ENCODE measurements around the gene KLHL26.

Gene KLHL26

DNA sequence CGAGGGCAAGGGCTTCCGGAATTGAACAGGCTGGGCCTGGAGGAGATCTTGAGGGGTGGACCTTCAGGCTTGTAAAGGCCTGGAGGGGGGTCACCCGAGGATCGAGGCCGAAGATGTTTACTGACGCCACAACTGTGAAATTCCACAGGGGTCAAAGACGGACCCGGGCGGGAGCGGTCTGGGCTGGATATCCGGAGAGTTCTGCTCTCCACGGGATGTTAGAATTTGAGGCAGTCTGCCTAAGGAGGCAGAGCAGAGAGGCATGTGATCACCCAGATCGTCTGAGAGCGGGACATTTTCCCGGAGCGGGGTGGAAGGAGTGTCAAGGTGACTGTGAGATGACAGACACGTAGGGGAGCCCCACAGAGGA, 13.2 kb downstream of the KLHL26 start:
- H3K79me2 ChIP-seq (ENCODE audit: insufficient read depth, low read length) = no peaks in the 10 kb centered on the region
- no peak overlapping the region for H2AFZ ChIP-seq (ENCODE audit: low read depth, low read length, severe bottlenecking)

DNA sequence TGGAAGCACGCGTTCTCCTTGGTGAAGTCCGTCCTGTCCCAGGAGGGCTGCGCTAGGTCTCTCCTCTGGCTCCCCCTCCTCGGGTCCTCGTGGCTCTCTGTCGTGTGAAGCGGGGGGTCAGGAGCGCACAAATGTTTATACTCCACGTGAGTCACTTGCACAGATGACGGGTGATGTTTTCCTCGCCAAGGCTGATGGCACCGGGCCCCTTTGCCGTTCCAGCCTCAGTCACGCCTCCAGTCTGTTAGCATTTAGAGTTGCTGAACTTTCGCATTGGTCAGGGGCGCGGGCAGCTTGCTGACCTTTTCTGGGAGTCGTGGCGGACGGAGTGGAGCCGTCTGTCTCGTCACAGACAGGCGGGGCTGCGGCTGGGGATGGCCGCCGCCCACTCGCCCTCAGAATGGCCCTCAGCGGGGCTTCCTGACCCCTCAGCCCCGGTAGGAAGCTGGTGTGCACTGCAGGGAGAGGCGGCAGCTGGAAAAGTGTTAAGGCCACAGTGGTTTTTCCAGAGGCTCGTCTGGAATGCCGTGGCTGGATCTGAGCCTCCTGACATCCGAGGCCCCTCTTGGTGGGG, 13.7 kb downstream of the KLHL26 start:
- TF ChIP-seq, protein P1, sequence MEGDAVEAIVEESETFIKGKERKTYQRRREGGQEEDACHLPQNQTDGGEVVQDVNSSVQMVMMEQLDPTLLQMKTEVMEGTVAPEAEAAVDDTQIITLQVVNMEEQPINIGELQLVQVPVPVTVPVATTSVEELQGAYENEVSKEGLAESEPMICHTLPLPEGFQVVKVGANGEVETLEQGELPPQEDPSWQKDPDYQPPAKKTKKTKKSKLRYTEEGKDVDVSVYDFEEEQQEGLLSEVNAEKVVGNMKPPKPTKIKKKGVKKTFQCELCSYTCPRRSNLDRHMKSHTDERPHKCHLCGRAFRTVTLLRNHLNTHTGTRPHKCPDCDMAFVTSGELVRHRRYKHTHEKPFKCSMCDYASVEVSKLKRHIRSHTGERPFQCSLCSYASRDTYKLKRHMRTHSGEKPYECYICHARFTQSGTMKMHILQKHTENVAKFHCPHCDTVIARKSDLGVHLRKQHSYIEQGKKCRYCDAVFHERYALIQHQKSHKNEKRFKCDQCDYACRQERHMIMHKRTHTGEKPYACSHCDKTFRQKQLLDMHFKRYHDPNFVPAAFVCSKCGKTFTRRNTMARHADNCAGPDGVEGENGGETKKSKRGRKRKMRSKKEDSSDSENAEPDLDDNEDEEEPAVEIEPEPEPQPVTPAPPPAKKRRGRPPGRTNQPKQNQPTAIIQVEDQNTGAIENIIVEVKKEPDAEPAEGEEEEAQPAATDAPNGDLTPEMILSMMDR (IDR thresholded peaks at IDR 0.05; ENCODE audit: insufficient read depth, low read length, poor library complexity, severe bottlenecking) = no peak
- no peak for TF ChIP-seq EZH2phosphoT487 (conservative IDR thresholded peaks at IDR 0.05; ENCODE audit: low read length)
- no peak overlapping the region for H2AFZ ChIP-seq (ENCODE audit: low read depth, low read length, severe bottlenecking)
- no peaks in the 10 kb centered on the region for H3K36me3 ChIP-seq (ENCODE audit: low read length)
- no peaks in the 10 kb centered on the region for H3K9me2 ChIP-seq (replicated peaks; ENCODE audit: insufficient read depth, low read length)
- H3K9ac ChIP-seq (ENCODE audit: low read length) = no peak overlapping the region
- no peaks in the 10 kb centered on the region for H4K20me1 ChIP-seq (ENCODE audit: low read depth, low read length)
- H3K79me2 ChIP-seq (ENCODE audit: insufficient read depth, low read length) = no peaks in the 10 kb centered on the region
- no peaks in the 10 kb centered on the region for H3K9me3 ChIP-seq (ENCODE audit: insufficient read depth, low read length)
- no peak overlapping the region for H3K4me3 ChIP-seq (ENCODE audit: insufficient read depth, low read length, poor library complexity, severe bottlenecking)
- H3K27me3 ChIP-seq (ENCODE audit: low read length) = no peaks in the 10 kb centered on the region; the same call in 1 of the 2 replicates
- H3F3A ChIP-seq (ENCODE audit: insufficient read depth) = no peaks in the 10 kb centered on the region
- H3K27ac ChIP-seq (ENCODE audit: low read depth, low read length) = no peak overlapping the region
- no peak overlapping the region for H3K4me2 ChIP-seq (ENCODE audit: low read depth, low read length, poor library complexity, severe bottlenecking)

More for the DNA sequence above, 13.2 kb downstream of the KLHL26 start:
- Histone ChIP-seq H3K4me3 (ENCODE audit: insufficient read depth, low read length, poor library complexity, severe bottlenecking) (no peak overlapping the region), H4K20me1 (ENCODE audit: low read depth, low read length) (no peaks in the 10 kb centered on the region), H3K9ac (ENCODE audit: low read length) (no peak overlapping the region), H3K9me3 (ENCODE audit: insufficient read depth, low read length) (no peaks in the 10 kb centered on the region), H3F3A (ENCODE audit: insufficient read depth) (no peaks in the 10 kb centered on the region), H3K27me3 (ENCODE audit: low read length) (no peaks in the 10 kb centered on the region; the same call in 1 of the 2 replicates), H3K36me3 (ENCODE audit: low read length) (no peaks in the 10 kb centered on the region), H3K9me2 (replicated peaks; ENCODE audit: insufficient read depth, low read length) (no peaks in the 10 kb centered on the region), H3K27ac (ENCODE audit: low read depth, low read length) (no peak overlapping the region), H3K4me2 (ENCODE audit: low read depth, low read length, poor library complexity, severe bottlenecking) (no peak overlapping the region)
- no peak for TF ChIP-seq EZH2phosphoT487 (conservative IDR thresholded peaks at IDR 0.05; ENCODE audit: low read length)
- TF ChIP-seq, protein P1 (IDR thresholded peaks at IDR 0.05; ENCODE audit: insufficient read depth, low read length, poor library complexity, severe bottlenecking) = no peak

DNA sequence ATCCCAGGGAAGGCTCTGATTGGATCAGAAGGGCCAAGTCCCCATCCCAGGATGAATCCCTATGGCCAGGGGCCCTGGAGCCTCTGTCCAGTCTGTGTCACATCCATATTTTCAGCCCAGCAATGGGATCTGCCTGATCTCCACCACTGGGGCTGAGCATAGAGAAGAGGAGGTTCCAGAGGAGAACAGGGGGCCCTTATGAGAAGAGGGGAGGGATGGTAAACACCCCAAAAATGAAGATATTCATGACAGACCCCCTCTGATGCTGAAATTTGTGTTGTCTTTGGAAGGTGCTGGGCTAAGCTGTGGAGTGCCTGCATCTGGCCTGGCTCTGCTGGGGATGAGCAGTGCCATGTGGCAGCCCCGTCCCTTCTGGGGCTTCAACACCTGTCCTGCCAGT, 14.5 kb downstream of the KLHL26 start:
- no peaks in the 10 kb centered on the region for H3K36me3 ChIP-seq (ENCODE audit: low read length)
- H3K4me2 ChIP-seq (ENCODE audit: low read depth, low read length, poor library complexity, severe bottlenecking) = no peak overlapping the region
- H3K9me3 ChIP-seq (ENCODE audit: insufficient read depth, low read length) = no peaks in the 10 kb centered on the region
- no peaks in the 10 kb centered on the region for H3F3A ChIP-seq (ENCODE audit: insufficient read depth)
- no peaks in the 10 kb centered on the region; the same call in 1 of the 2 replicates for H3K27me3 ChIP-seq (ENCODE audit: low read length)
- no peak overlapping the region for H3K4me3 ChIP-seq (ENCODE audit: insufficient read depth, low read length, poor library complexity, severe bottlenecking)
- no peaks in the 10 kb centered on the region for H3K79me2 ChIP-seq (ENCODE audit: insufficient read depth, low read length)
- no peak overlapping the region for H2AFZ ChIP-seq (ENCODE audit: low read depth, low read length, severe bottlenecking)
- H3K27ac ChIP-seq (ENCODE audit: low read depth, low read length) = no peak overlapping the region
- H4K20me1 ChIP-seq (ENCODE audit: low read depth, low read length) = no peaks in the 10 kb centered on the region
- TF ChIP-seq, protein P1 (IDR thresholded peaks at IDR 0.05; ENCODE audit: insufficient read depth, low read length, poor library complexity, severe bottlenecking) = no peak
- TF ChIP-seq EZH2phosphoT487 (conservative IDR thresholded peaks at IDR 0.05; ENCODE audit: low read length) = peak; percentile 96; the same call in 1 of the 2 replicates
- no peak overlapping the region for H3K9ac ChIP-seq (ENCODE audit: low read length)
- H3K9me2 ChIP-seq (replicated peaks; ENCODE audit: insufficient read depth, low read length) = no peaks in the 10 kb centered on the region

Measured in SU-DHL-6 (cell line).